Measurements from ENCODE around the gene CHID1.

The CHID1 gene

GRCh38 chr11:837189-837989 is 73.2 kb downstream of the CHID1 start:
- no peak for DNase-seq (ENCODE audit: low read depth, low spot score)

- DNase-seq (ENCODE audit: low read depth, low spot score) = no peak
Observed at GRCh38 chr11:836700-837099, 73.9 kb downstream of the CHID1 start.

GRCh38 chr11:836274-836673 is 74.3 kb downstream of the CHID1 start:
- no peak for DNase-seq (ENCODE audit: low read depth, low spot score)

- no peak for DNase-seq (ENCODE audit: low read depth, low spot score)
Observed at GRCh38 chr11:834371-835316, 76.0 kb downstream of the CHID1 start.

- no peak for DNase-seq (ENCODE audit: low read depth, low spot score)
Observed at GRCh38 chr11:833849-834311, 76.7 kb downstream of the CHID1 start.

GRCh38 chr11:833114-833791 is 77.4 kb downstream of the CHID1 start:
- DNase-seq (ENCODE audit: low read depth, low spot score) = peak; percentile 63

GRCh38 chr11:832529-833113 is 78.0 kb downstream of the CHID1 start, which contains the start of gene CD151:
Gene CD151, plus strand, starts transcription at chr11:832952. Its CDS starts 3,118 bp downstream, at chr11:836070.
- peak; percentile 81 for DNase-seq (ENCODE audit: low read depth, low spot score)

GRCh38 chr11:831961-832528 is 78.6 kb downstream of the CHID1 start:
- no peak for DNase-seq (ENCODE audit: low read depth, low spot score)

GRCh38 chr11:831118-831864 is 79.3 kb downstream of the CHID1 start:
- peak; percentile 37 for DNase-seq (ENCODE audit: low read depth, low spot score)

GRCh38 chr11:830295-831117 is 80.1 kb downstream of the CHID1 start:
- DNase-seq (ENCODE audit: low read depth, low spot score) = peak; percentile 90

- DNase-seq (ENCODE audit: low read depth, low spot score) = no peak
Observed at GRCh38 chr11:829847-830294, 80.7 kb downstream of the CHID1 start.

GRCh38 chr11:829176-829846 is 81.3 kb downstream of the CHID1 start:
- peak; percentile 48 for DNase-seq (ENCODE audit: low read depth, low spot score)

- DNase-seq (ENCODE audit: low read depth, low spot score) = peak; percentile 70
Observed at GRCh38 chr11:828506-829175, 82.0 kb downstream of the CHID1 start.

GRCh38 chr11:827897-828192 is 82.8 kb downstream of the CHID1 start, which contains the start of gene CRACR2B:
Gene CRACR2B, plus strand, starts transcription at chr11:827919. Its CDS starts 689 bp downstream, at chr11:828608.
- no peak for DNase-seq (ENCODE audit: low read depth, low spot score)

GRCh38 chr11:827146-827896 is 83.3 kb downstream of the CHID1 start:
- DNase-seq (ENCODE audit: low read depth, low spot score) = peak; percentile 50

- no peak for DNase-seq (ENCODE audit: low read depth, low spot score)
Observed at GRCh38 chr11:826836-827145, 83.8 kb downstream of the CHID1 start.

- no peak for DNase-seq (ENCODE audit: low read depth, low spot score)
Observed at GRCh38 chr11:826227-826621, 84.4 kb downstream of the CHID1 start.
